ENCODE results near the gene B4GALT5. TPM values are rescaled to one million over a fixed set of nuclear protein-coding genes. Genes with fewer than 3 reads are reported as not detected.

B4GALT5 gene
- polyA plus RNA-seq, 1 of the 3 experiments (the other 2 are of a cell fraction) = 35.1 TPM

DNA sequence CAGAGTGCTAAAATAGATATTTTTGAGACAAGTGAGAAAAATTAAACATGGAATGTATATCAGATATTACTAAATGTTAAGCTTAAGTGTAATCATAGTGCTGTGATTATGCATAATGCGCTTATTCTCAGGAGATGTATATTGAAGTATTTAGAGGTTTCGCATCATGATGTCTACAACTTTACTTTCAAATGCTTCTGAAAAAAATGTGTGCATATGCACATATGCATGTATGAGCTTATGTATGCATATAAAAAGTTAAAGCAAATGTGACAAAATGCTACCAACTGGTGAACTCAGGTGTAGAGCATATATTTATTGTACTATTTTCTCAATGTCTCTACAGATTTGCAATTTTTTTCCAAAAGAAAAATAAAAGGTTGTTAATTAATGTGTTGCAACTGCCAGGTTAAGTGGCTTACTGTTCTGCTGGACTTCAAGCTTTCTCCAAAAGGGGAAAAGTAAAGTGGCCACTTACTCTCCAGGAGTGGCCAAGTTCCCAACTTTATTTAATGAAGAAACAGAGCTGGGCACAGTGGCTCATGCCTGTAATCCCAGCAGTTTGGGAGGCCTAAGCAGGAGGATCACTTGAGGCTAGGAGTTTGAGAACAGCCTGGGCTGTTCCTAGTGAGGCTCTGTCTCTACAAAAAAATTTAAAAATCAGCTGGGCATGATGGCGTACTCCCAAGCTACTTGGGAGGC lies 48.9 kb downstream of the B4GALT5 start:
- no peaks in the 10 kb centered on the region for H3K9me3 ChIP-seq
- ChIA-PET CTCF (interaction anchor here (0.9 to 1.4 kb wide), 3 partner anchors 11 to 182 kb away, joined by 3 to 6 read pairs (median 5); no protein-coding TSS in a partner anchor), POLR2A (no interaction called here)
- H3F3A ChIP-seq (replicated peaks; ENCODE audit: insufficient read depth) = no peaks in the 10 kb centered on the region
- no peak overlapping the region for H3K4me2 ChIP-seq
- H3K27ac ChIP-seq (ENCODE audit: low read depth in 2 of 2, low read length in 1 of 2) = no peak overlapping the region
- TF ChIP-seq JUND (IDR thresholded peaks at IDR 0.05) (no peak), RFX5 (IDR thresholded peaks at IDR 0.05; ENCODE audit: low read length) (no peak), GATA2 (CRISPR knock-in tag; IDR thresholded peaks at IDR 0.05) (no peak), NFIC (IDR thresholded peaks at IDR 0.05; ENCODE audit: borderline replicate concordance) (no peak), POLR2AphosphoS5 (IDR thresholded peaks at IDR 0.05; ENCODE audit: low read depth, low read length) (no peak), YY1 (IDR thresholded peaks at IDR 0.05; ENCODE audit: low read depth) (no peak), RCOR1 (IDR thresholded peaks at IDR 0.05; ENCODE audit: low read length) (no peak), FOXJ3 (CRISPR knock-in tag; IDR thresholded peaks at IDR 0.05) (no peak), MXI1 (IDR thresholded peaks at IDR 0.05; ENCODE audit: low read depth, low read length) (no peak), SMC3 (IDR thresholded peaks at IDR 0.05; ENCODE audit: low read depth, low read length) (no peak), CTCF (IDR thresholded peaks at IDR 0.05) (no peak), ELF1 (IDR thresholded peaks at IDR 0.05) (no peak), SIN3A (IDR thresholded peaks at IDR 0.05; ENCODE audit: borderline replicate concordance, low read depth, low read length) (no peak), RAD21 (IDR thresholded peaks at IDR 0.05; ENCODE audit: low read length) (no peak), CHD2 (IDR thresholded peaks at IDR 0.05; ENCODE audit: low read length, partially characterized antibody) (no peak)
- TF ChIP-seq, protein P1, sequence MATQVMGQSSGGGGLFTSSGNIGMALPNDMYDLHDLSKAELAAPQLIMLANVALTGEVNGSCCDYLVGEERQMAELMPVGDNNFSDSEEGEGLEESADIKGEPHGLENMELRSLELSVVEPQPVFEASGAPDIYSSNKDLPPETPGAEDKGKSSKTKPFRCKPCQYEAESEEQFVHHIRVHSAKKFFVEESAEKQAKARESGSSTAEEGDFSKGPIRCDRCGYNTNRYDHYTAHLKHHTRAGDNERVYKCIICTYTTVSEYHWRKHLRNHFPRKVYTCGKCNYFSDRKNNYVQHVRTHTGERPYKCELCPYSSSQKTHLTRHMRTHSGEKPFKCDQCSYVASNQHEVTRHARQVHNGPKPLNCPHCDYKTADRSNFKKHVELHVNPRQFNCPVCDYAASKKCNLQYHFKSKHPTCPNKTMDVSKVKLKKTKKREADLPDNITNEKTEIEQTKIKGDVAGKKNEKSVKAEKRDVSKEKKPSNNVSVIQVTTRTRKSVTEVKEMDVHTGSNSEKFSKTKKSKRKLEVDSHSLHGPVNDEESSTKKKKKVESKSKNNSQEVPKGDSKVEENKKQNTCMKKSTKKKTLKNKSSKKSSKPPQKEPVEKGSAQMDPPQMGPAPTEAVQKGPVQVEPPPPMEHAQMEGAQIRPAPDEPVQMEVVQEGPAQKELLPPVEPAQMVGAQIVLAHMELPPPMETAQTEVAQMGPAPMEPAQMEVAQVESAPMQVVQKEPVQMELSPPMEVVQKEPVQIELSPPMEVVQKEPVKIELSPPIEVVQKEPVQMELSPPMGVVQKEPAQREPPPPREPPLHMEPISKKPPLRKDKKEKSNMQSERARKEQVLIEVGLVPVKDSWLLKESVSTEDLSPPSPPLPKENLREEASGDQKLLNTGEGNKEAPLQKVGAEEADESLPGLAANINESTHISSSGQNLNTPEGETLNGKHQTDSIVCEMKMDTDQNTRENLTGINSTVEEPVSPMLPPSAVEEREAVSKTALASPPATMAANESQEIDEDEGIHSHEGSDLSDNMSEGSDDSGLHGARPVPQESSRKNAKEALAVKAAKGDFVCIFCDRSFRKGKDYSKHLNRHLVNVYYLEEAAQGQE (IDR thresholded peaks at IDR 0.05; ENCODE audit: low read depth, low read length) = no peak
- TF ChIP-seq, protein P2, sequence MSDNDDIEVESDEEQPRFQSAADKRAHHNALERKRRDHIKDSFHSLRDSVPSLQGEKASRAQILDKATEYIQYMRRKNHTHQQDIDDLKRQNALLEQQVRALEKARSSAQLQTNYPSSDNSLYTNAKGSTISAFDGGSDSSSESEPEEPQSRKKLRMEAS (IDR thresholded peaks at IDR 0.05; ENCODE audit: low read depth) = no peak
- TF ChIP-seq, protein P3, sequence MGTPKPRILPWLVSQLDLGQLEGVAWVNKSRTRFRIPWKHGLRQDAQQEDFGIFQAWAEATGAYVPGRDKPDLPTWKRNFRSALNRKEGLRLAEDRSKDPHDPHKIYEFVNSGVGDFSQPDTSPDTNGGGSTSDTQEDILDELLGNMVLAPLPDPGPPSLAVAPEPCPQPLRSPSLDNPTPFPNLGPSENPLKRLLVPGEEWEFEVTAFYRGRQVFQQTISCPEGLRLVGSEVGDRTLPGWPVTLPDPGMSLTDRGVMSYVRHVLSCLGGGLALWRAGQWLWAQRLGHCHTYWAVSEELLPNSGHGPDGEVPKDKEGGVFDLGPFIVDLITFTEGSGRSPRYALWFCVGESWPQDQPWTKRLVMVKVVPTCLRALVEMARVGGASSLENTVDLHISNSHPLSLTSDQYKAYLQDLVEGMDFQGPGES (IDR thresholded peaks at IDR 0.05; ENCODE audit: low read depth, low read length) = no peak
- TF ChIP-seq, protein P4, sequence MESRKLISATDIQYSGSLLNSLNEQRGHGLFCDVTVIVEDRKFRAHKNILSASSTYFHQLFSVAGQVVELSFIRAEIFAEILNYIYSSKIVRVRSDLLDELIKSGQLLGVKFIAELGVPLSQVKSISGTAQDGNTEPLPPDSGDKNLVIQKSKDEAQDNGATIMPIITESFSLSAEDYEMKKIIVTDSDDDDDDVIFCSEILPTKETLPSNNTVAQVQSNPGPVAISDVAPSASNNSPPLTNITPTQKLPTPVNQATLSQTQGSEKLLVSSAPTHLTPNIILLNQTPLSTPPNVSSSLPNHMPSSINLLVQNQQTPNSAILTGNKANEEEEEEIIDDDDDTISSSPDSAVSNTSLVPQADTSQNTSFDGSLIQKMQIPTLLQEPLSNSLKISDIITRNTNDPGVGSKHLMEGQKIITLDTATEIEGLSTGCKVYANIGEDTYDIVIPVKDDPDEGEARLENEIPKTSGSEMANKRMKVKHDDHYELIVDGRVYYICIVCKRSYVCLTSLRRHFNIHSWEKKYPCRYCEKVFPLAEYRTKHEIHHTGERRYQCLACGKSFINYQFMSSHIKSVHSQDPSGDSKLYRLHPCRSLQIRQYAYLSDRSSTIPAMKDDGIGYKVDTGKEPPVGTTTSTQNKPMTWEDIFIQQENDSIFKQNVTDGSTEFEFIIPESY (IDR thresholded peaks at IDR 0.05; ENCODE audit: borderline replicate concordance, low read depth) = no peak
- no peaks in the 10 kb centered on the region for H3K36me3 ChIP-seq (replicated peaks in 1 of 2; ENCODE audit: control insufficient read depth in 1 of 2, insufficient read depth in 2 of 2, low read length in 1 of 2)
- H3K4me1 ChIP-seq (ENCODE audit: control insufficient read depth in 1 of 2, insufficient read depth in 2 of 2, low read depth in 1 of 2, low read length in 1 of 2) = peaks cover 0 to 11% of the 10 kb centered on the region in 2 experiments; a peak in 2 of 4 replicates
- over 99% methylated on average over 3 of the region's 3 CpGs for whole genome bisulfite sequencing (ENCODE audit: low lambda C conversion rate)
- H3K79me2 ChIP-seq (ENCODE audit: insufficient read depth) = peaks cover 95% of the 10 kb centered on the region
- peaks cover 91% of the 10 kb centered on the region for H4K20me1 ChIP-seq (ENCODE audit: insufficient read depth)
- no peak for DNase-seq
- H3K9ac ChIP-seq = no peak overlapping the region
- H3K27me3 ChIP-seq (ENCODE audit: insufficient read depth) = no peaks in the 10 kb centered on the region
- H3K4me3 ChIP-seq (ENCODE audit: low read depth in 2 of 2, low read length in 1 of 2) = no peak overlapping the region
- no peaks in the 10 kb centered on the region for H3K9me2 ChIP-seq
- H2AFZ ChIP-seq (ENCODE audit: low read depth) = no peak overlapping the region

Data from SK-N-SH (cell line).